IMR-90 (cell line): ENCODE results near the gene OR2G2. TPM values are rescaled to one million over a fixed set of nuclear protein-coding genes. Genes with fewer than 3 reads are reported as not detected.

Experiments used
- ATAC-seq: fragments of 200-7000 bp; cut with Tn5 transposase; 2 replicates; pipeline ENCODE4 v1.9.1; 2020; ENCODE audit warnings: low read depth, mild to moderate bottlenecking, moderate library complexity
- BruUV-seq: library from RNA; stranded (reverse); fragments of 400-500 nt; replicated peaks from 2 replicates; lab custom pipeline; 2021; lab: Mats Ljungman, UMichigan
- CTCF ChIA-PET: fragments of 300-600 bp; formaldehyde crosslinking; extraction: SDS; loops from one replicate; lab custom pipeline; 2021; ENCODE audit warnings: antibody characterized with exemption; lab: Yijun Ruan, JAX
- POLR2A ChIA-PET: fragments of 300-600 bp; sonication (Branson Sonifier 250); formaldehyde crosslinking; loops from one replicate; lab custom pipeline; 2022; ENCODE audit warnings: antibody characterized with exemption; ENCODE audit not compliant: unreplicated experiment; lab: Charles Lee
- DNase-seq: peaks from one replicate; pipeline ENCODE4 v3.0.0; 2013
- H2AFZ ChIP-seq: replicated peaks from 2 replicates; pipeline ENCODE3; 2013; ENCODE audit warnings: low read length, mild to moderate bottlenecking; ENCODE audit not compliant: poor library complexity
- H2AK5ac ChIP-seq: 2 replicates; pipeline ENCODE4 v1.6.1; 2013; ENCODE audit warnings: low read depth, low read length, inconsistent platforms
- H2AK9ac ChIP-seq: replicated peaks from 2 replicates; pipeline ENCODE3; 2013; ENCODE audit warnings: mild to moderate bottlenecking, low read depth, low read length, moderate library complexity; ENCODE audit not compliant: poor library complexity
- H2BK120ac ChIP-seq: 2 replicates; pipeline ENCODE4 v1.6.1; 2013; ENCODE audit warnings: low read depth, low read length, inconsistent platforms
- H2BK15ac ChIP-seq: 3 replicates; pipeline ENCODE4 v1.6.1; 2013; ENCODE audit warnings: low read depth, low read length, inconsistent platforms
- H2BK20ac ChIP-seq: 2 replicates; pipeline ENCODE4 v1.6.1; 2013; ENCODE audit warnings: low read depth, mild to moderate bottlenecking, inconsistent platforms, low read length, moderate library complexity
- H2BK5ac ChIP-seq: 2 replicates; pipeline ENCODE4 v1.6.1; 2013; ENCODE audit warnings: mild to moderate bottlenecking, low read depth, low read length, inconsistent platforms; ENCODE audit not compliant: poor library complexity, severe bottlenecking
- H3K14ac ChIP-seq: replicated peaks from 2 replicates; pipeline ENCODE4 v1.6.1; 2013; ENCODE audit warnings: low read depth, low read length, inconsistent platforms
- H3K18ac ChIP-seq: 2 replicates; pipeline ENCODE4 v1.6.1; 2013; ENCODE audit warnings: low read depth, low read length, control low read depth
- H3K23ac ChIP-seq: 2 replicates; pipeline ENCODE4 v1.6.1; 2013; ENCODE audit warnings: low read depth, low read length, inconsistent platforms
- H3K27ac ChIP-seq: 2 replicates; pipeline ENCODE4 v1.5.1; 2013; ENCODE audit warnings: mild to moderate bottlenecking, control low read depth, low read length; ENCODE audit not compliant: insufficient read depth
- H3K27me3 ChIP-seq: 2 replicates; pipeline ENCODE4 v1.6.1; 2013; ENCODE audit warnings: low read length; ENCODE audit not compliant: control insufficient read depth, insufficient read depth
- H3K36me3 ChIP-seq: 2 replicates; pipeline ENCODE4 v1.6.1; 2013; ENCODE audit warnings: low read length, mixed read lengths; ENCODE audit not compliant: control insufficient read depth, insufficient read depth
- H3K4ac ChIP-seq: 2 replicates; pipeline ENCODE4 v1.6.1; 2013; ENCODE audit warnings: low read depth, low read length, inconsistent platforms
- H3K4me1 ChIP-seq: 2 replicates; pipeline ENCODE4 v1.6.1; 2013; ENCODE audit warnings: low read length, mixed read lengths; ENCODE audit not compliant: control insufficient read depth, insufficient read depth
- H3K4me2 ChIP-seq: 2 replicates; pipeline ENCODE4 v1.6.1; 2013; ENCODE audit warnings: low read depth, mild to moderate bottlenecking, control low read depth, low read length, moderate library complexity
- H3K4me3 ChIP-seq: 2 replicates; pipeline ENCODE4 v1.5.1; 2013; ENCODE audit warnings: low read depth, mild to moderate bottlenecking, control low read depth, low read length, moderate library complexity; ENCODE audit not compliant: insufficient read depth
- H3K56ac ChIP-seq: 2 replicates; pipeline ENCODE4 v1.6.1; 2013; ENCODE audit warnings: low read length, inconsistent platforms; ENCODE audit not compliant: insufficient read depth; ENCODE audit errors: extremely low read depth
- H3K79me1 ChIP-seq, 2 experiments: 2 replicates each; pipeline ENCODE4 v1.6.1; 2013; ENCODE audit warnings: low read length in 2 of 2, inconsistent platforms in 1 of 2, low read depth in 1 of 2
- H3K9ac ChIP-seq: 2 replicates; pipeline ENCODE4 v1.6.1; 2013; ENCODE audit warnings: low read depth, low read length, control low read depth
- H3K9me1 ChIP-seq: 2 replicates; pipeline ENCODE4 v1.6.1; 2013; ENCODE audit warnings: low read length, inconsistent platforms; ENCODE audit not compliant: insufficient read depth
- H3K9me3 ChIP-seq: 2 replicates; pipeline ENCODE4 v1.6.1; 2013; ENCODE audit warnings: low read length; ENCODE audit not compliant: control insufficient read depth, insufficient read depth
- H4K20me1 ChIP-seq: 2 replicates; pipeline ENCODE4 v1.6.1; 2013; ENCODE audit warnings: low read length, inconsistent platforms; ENCODE audit not compliant: insufficient read depth
- H4K5ac ChIP-seq: 2 replicates; pipeline ENCODE4 v1.6.1; 2013; ENCODE audit warnings: mild to moderate bottlenecking, low read depth, low read length, control low read depth
- H4K8ac ChIP-seq, 2 experiments: 2 replicates each; pipeline ENCODE4 v1.6.1; 2013; ENCODE audit warnings: low read depth in 2 of 2, low read length in 2 of 2, control low read depth in 1 of 2, inconsistent platforms in 1 of 2
- H4K91ac ChIP-seq: 2 replicates; pipeline ENCODE4 v1.6.1; 2013; ENCODE audit warnings: low read depth, low read length, inconsistent platforms; ENCODE audit not compliant: insufficient read depth
- BHLHE40 ChIP-seq: fragments of 150-350 bp; IDR thresholded peaks from 2 replicates; pipeline ENCODE4 v1.6.1; 2016; ENCODE audit warnings: mild to moderate bottlenecking, low read depth, low read length
- CEBPB ChIP-seq: IDR thresholded peaks from 2 replicates; pipeline ENCODE4 v1.6.1; 2012; ENCODE audit warnings: low read depth, low read length, improper control_type of control experiment
- CHD1 ChIP-seq: IDR thresholded peaks from 2 replicates; pipeline ENCODE4 v1.6.1; 2012; ENCODE audit warnings: low read depth, low read length, improper control_type of control experiment
- CTCF ChIP-seq: conservative IDR thresholded peaks from 2 replicates; pipeline ENCODE4 v1.5.1; 2012; ENCODE audit warnings: mild to moderate bottlenecking, low read depth, low read length, improper control_type of control experiment
- ELK1 ChIP-seq: fragments of 150-350 bp; IDR thresholded peaks from 2 replicates; pipeline ENCODE4 v1.6.1; 2016; ENCODE audit warnings: low read depth, mild to moderate bottlenecking, low read length, moderate library complexity, borderline replicate concordance
- FOS ChIP-seq: fragments of 150-350 bp; IDR thresholded peaks from 2 replicates; pipeline ENCODE4 v1.6.1; 2016; ENCODE audit warnings: low read depth, low read length
- MAZ ChIP-seq: IDR thresholded peaks from 2 replicates; pipeline ENCODE4 v1.6.1; 2012; ENCODE audit warnings: low read depth, mild to moderate bottlenecking, low read length, improper control_type of control experiment, moderate library complexity, borderline replicate concordance
- MXI1 ChIP-seq: IDR thresholded peaks from 2 replicates; pipeline ENCODE4 v1.6.1; 2012; ENCODE audit warnings: low read depth, mild to moderate bottlenecking, low read length, moderate library complexity, borderline replicate concordance
- RAD21 ChIP-seq: IDR thresholded peaks from 2 replicates; pipeline ENCODE4 v1.6.1; 2012; ENCODE audit warnings: low read length, improper control_type of control experiment
- RCOR1 ChIP-seq: IDR thresholded peaks from 2 replicates; pipeline ENCODE4 v1.6.1; 2012; ENCODE audit warnings: mild to moderate bottlenecking, low read length, improper control_type of control experiment; ENCODE audit not compliant: insufficient replicate concordance
- USF2 ChIP-seq: fragments of 150-350 bp; IDR thresholded peaks from 2 replicates; pipeline ENCODE4 v1.6.1; 2017; ENCODE audit warnings: mild to moderate bottlenecking, antibody characterized with exemption, low read length, low read depth
- WGBS, 2 experiments: methylation state at CpG; one replicate each; pipeline versions ENCODE4 v1.1.5 to v1.1.7; 2013; ENCODE audit warnings: missing lambda C conversion rate in 2 of 2; ENCODE audit not compliant: insufficient read length in 1 of 2; ENCODE audit errors: extremely low coverage in 2 of 2; 5-methylcytosine and 5-hydroxymethylcytosine counted together
- dilution Hi-C: fragments of 300-500 bp; cut with HindIII; formaldehyde crosslinking; loops from one replicate; pipeline ENCODE4 v1.14.3; 2018; ENCODE audit warnings: low sequenced_read_pairs; ENCODE audit not compliant: unreplicated experiment
- in situ Hi-C: fragments of 300-500 bp; cut with MboI; formaldehyde crosslinking; loops from 3 replicates; pipeline ENCODE4 v1.14.3; 2019; ENCODE audit warnings: low sequenced_read_pairs, inconsistent platforms, mixed read lengths
- intact Hi-C: fragments of 100-400 bp; cut with micrococcal nuclease; formaldehyde crosslinking; loops from 2 replicates; pipeline ENCODE4 v1.10.0; 2022
- polyA plus RNA-seq, 3 experiments: library from polyadenylated mRNA; depleted of rRNA; stranded (reverse); fragments of >200 nt; gene quantifications; 2 replicates each; pipeline ENCODE4 v1.2.3, GENCODE V29; 2012; ENCODE audit warnings: low replicate concordance in 1 of 3
- total RNA-seq: library from RNA; depleted of rRNA; stranded (reverse); fragments of >200 nt; gene quantifications from 2 replicates; pipeline ENCODE4 v1.2.3, GENCODE V29; 2012

OR2G2 gene
- total and polyA plus RNA-seq, 2 of the 4 experiments (the other 2 are of a cell fraction), result not detected

- H3K9me1 ChIP-seq, result no peaks in the 10 kb centered on the region
- no peak overlapping the region for H4K8ac ChIP-seq
- no peak overlapping the region for H3K27ac ChIP-seq
- H4K20me1 ChIP-seq, result no peaks in the 10 kb centered on the region
- POLR2A ChIA-PET, result no interaction called here
- no peak overlapping the region for H3K14ac ChIP-seq
- no peak overlapping the region for H2AK9ac ChIP-seq
- dilution Hi-C loops (no loop called here), in situ Hi-C loops (no loop called here), intact Hi-C loops (no loop called here)
- TF ChIP-seq MXI1 (no peak), RAD21 (no peak), CHD1 (no peak), CTCF (no peak), USF2 (no peak), MAZ (no peak), BHLHE40 (no peak), ELK1 (no peak), CEBPB (no peak), FOS (no peak), RCOR1 (no peak)
- no peak overlapping the region for H2BK20ac ChIP-seq
- H3K4ac ChIP-seq, result no peak overlapping the region
- no peak for ATAC-seq
- no TSS peak for BruUV-seq
- CTCF ChIA-PET, result no interaction called here
- no peaks in the 10 kb centered on the region for H3K4me1 ChIP-seq
- H4K91ac ChIP-seq, result no peak overlapping the region
- H2AFZ ChIP-seq, result no peak overlapping the region
- no peak overlapping the region for H2BK15ac ChIP-seq
- no peak overlapping the region for H3K4me3 ChIP-seq
- H3K9ac ChIP-seq, result no peak overlapping the region
- no peak overlapping the region for H3K4me2 ChIP-seq
- no peak for DNase-seq
- H3K23ac ChIP-seq, result no peak overlapping the region
- no peak overlapping the region for H3K18ac ChIP-seq
- no peaks in the 10 kb centered on the region for H3K79me1 ChIP-seq
- 50% methylated on average over 2 of the region's 6 CpGs; no CpG with 5 or more reads in 1 of the 2 experiments for WGBS, 2 experiments
- no peak overlapping the region for H4K5ac ChIP-seq
- peaks cover 6% of the 10 kb centered on the region for H3K9me3 ChIP-seq
- no peak overlapping the region for H2BK120ac ChIP-seq
- no peak overlapping the region for H2AK5ac ChIP-seq
- no peak overlapping the region for H2BK5ac ChIP-seq
- H3K56ac ChIP-seq, result no peak overlapping the region
- no peaks in the 10 kb centered on the region for H3K36me3 ChIP-seq
- no peaks in the 10 kb centered on the region for H3K27me3 ChIP-seq
Measured at GRCh38 chr1:247539215-247539614, 48.9 kb upstream of the OR2G2 start.
